Neural cell (in vitro differentiated cells): ENCODE data around the gene KRT27.

ENCODE experiments used
- EP300 ChIP-seq: fragments of 450-650 bp; conservative IDR thresholded peaks from 2 replicates; pipeline ENCODE4 v1.6.1; 2014; ENCODE audit warnings: antibody characterized with exemption, mild to moderate bottlenecking, moderate library complexity; ENCODE audit not compliant: poor library complexity, severe bottlenecking
- EZH2 ChIP-seq: fragments of 200-600, 300-800 bp; shearing (Covaris generic), sonication (generic); IDR thresholded peaks from 2 replicates; pipeline ENCODE4 v1.6.1; 2014; ENCODE audit warnings: antibody characterized with exemption, low read length, borderline replicate concordance, mild to moderate bottlenecking; ENCODE audit not compliant: insufficient read depth, poor library complexity, severe bottlenecking
- MXI1 ChIP-seq: fragments of 450-650 bp; conservative IDR thresholded peaks from 2 replicates; pipeline ENCODE4 v1.6.1; 2014; ENCODE audit warnings: antibody characterized with exemption, mild to moderate bottlenecking; ENCODE audit not compliant: poor library complexity, severe bottlenecking
- RAD21 ChIP-seq: fragments of 450-650 bp; conservative IDR thresholded peaks from 2 replicates; pipeline ENCODE4 v1.6.1; 2014; ENCODE audit warnings: antibody characterized with exemption, mild to moderate bottlenecking, moderate library complexity
- SMC3 ChIP-seq: fragments of 450-650 bp; conservative IDR thresholded peaks from 2 replicates; pipeline ENCODE4 v1.6.1; 2014; ENCODE audit warnings: antibody characterized with exemption, mild to moderate bottlenecking, moderate library complexity; ENCODE audit not compliant: poor library complexity
- TF ChIP-seq, protein P1 (sequence below): fragments of 450-650 bp; IDR thresholded peaks from 2 replicates; pipeline ENCODE4 v1.5.1; 2014; ENCODE audit warnings: antibody characterized with exemption, mild to moderate bottlenecking, moderate library complexity; ENCODE audit not compliant: poor library complexity, severe bottlenecking
- TF ChIP-seq, protein P2 (sequence below): IDR thresholded peaks from 2 replicates; pipeline ENCODE4 v1.6.1; 2012; ENCODE audit warnings: borderline replicate concordance

DNA sequence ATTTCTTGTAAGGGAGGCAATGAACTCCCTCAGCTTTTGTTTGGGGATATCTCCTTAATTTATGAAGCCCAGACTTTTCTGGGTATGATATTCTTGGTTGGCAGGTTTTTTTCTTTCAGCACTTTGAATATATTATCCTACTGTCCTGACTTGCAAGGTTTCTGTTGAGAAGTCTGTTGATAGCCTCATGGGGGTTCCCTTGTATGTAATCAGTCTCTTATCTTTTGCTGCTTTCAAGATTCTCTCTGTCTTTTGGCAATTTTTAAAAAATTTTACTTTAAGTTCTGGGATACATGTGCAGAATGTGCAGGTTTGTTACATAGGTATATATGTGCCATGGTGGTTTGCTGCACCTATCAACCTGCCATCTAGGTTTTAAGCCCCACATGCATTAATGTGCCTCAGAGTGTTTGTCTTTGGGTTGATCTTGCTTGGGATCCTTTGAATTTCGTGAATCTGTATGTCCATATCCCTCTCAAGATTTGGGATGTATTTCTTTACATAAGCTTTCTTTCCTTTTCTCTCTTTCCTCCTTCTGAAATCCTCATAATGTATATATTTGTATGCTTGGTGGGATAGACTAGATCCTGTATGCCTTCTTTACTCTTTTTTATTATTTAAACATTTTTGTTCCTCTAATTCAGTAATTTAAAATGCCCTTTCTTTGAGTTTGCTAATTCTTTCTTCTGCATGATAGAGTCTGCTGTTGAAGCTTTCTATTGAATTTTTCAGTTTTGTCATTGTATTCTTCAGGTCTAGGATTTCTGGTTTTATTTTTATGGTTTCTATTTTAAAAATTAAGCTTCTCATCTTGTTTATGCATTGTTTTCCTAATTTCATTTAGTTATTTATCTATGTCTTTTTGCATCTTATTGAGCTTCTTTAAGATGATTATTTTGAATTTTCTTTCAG, 22.0 kb downstream of the KRT27 start:
- no peak for TF ChIP-seq EP300
- TF ChIP-seq, protein P1, sequence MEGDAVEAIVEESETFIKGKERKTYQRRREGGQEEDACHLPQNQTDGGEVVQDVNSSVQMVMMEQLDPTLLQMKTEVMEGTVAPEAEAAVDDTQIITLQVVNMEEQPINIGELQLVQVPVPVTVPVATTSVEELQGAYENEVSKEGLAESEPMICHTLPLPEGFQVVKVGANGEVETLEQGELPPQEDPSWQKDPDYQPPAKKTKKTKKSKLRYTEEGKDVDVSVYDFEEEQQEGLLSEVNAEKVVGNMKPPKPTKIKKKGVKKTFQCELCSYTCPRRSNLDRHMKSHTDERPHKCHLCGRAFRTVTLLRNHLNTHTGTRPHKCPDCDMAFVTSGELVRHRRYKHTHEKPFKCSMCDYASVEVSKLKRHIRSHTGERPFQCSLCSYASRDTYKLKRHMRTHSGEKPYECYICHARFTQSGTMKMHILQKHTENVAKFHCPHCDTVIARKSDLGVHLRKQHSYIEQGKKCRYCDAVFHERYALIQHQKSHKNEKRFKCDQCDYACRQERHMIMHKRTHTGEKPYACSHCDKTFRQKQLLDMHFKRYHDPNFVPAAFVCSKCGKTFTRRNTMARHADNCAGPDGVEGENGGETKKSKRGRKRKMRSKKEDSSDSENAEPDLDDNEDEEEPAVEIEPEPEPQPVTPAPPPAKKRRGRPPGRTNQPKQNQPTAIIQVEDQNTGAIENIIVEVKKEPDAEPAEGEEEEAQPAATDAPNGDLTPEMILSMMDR, result no peak
- no peak for TF ChIP-seq EZH2
- TF ChIP-seq, protein P2, sequence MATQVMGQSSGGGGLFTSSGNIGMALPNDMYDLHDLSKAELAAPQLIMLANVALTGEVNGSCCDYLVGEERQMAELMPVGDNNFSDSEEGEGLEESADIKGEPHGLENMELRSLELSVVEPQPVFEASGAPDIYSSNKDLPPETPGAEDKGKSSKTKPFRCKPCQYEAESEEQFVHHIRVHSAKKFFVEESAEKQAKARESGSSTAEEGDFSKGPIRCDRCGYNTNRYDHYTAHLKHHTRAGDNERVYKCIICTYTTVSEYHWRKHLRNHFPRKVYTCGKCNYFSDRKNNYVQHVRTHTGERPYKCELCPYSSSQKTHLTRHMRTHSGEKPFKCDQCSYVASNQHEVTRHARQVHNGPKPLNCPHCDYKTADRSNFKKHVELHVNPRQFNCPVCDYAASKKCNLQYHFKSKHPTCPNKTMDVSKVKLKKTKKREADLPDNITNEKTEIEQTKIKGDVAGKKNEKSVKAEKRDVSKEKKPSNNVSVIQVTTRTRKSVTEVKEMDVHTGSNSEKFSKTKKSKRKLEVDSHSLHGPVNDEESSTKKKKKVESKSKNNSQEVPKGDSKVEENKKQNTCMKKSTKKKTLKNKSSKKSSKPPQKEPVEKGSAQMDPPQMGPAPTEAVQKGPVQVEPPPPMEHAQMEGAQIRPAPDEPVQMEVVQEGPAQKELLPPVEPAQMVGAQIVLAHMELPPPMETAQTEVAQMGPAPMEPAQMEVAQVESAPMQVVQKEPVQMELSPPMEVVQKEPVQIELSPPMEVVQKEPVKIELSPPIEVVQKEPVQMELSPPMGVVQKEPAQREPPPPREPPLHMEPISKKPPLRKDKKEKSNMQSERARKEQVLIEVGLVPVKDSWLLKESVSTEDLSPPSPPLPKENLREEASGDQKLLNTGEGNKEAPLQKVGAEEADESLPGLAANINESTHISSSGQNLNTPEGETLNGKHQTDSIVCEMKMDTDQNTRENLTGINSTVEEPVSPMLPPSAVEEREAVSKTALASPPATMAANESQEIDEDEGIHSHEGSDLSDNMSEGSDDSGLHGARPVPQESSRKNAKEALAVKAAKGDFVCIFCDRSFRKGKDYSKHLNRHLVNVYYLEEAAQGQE, result no peak
- no peak for TF ChIP-seq RAD21
- TF ChIP-seq MXI1, result no peak
- no peak for TF ChIP-seq SMC3
